GM23338 (cell line): ENCODE measurements around the gene UBE2V1. TPM values are rescaled to one million over a fixed set of nuclear protein-coding genes. Genes with fewer than 3 reads are reported as not detected.
A peak's percentile ranks its signal among the peaks of the same experiment; 100 is the strongest.

ENCODE experiments used
- ATAC-seq: fragments of 200-7000 bp; cut with Tn5 transposase; 3 replicates; pipeline ENCODE4 v1.9.1; 2020
- DNase-seq: peaks from one replicate; pipeline ENCODE4 v3.0.0-alpha.2; 2015; ENCODE audit warnings: low spot score
- H2AFZ ChIP-seq: fragments of 200-600 bp; sonication (generic); 2 replicates; pipeline ENCODE4 v1.8.0; 2016; ENCODE audit warnings: antibody characterized with exemption, mild to moderate bottlenecking, moderate library complexity
- H3F3A ChIP-seq: fragments of 200-600 bp; sonication (generic); replicated peaks from 2 replicates; pipeline ENCODE4 v1.8.0; 2017; ENCODE audit warnings: antibody characterized with exemption, mixed run types, low read depth
- H3K27ac ChIP-seq: fragments of 200-600 bp; sonication (generic); 2 replicates; pipeline ENCODE4 v1.6.1; 2016; ENCODE audit warnings: low read depth
- H3K27me3 ChIP-seq: fragments of 200-600 bp; sonication (generic); 2 replicates; pipeline ENCODE4 v1.8.0; 2016; ENCODE audit warnings: mild to moderate bottlenecking, mixed run types, moderate library complexity; ENCODE audit not compliant: insufficient read depth
- H3K36me3 ChIP-seq: fragments of 200-600 bp; sonication (generic); 2 replicates; pipeline ENCODE4 v1.8.0; 2016; ENCODE audit warnings: mild to moderate bottlenecking; ENCODE audit not compliant: insufficient read depth
- H3K4me1 ChIP-seq: fragments of 200-600 bp; sonication (generic); 2 replicates; pipeline ENCODE4 v1.8.0; 2016; ENCODE audit warnings: mild to moderate bottlenecking, moderate library complexity; ENCODE audit not compliant: insufficient read depth
- H3K4me2 ChIP-seq: fragments of 200-600 bp; sonication (generic); 2 replicates; pipeline ENCODE4 v1.7.1; 2017; ENCODE audit warnings: mixed run types
- H3K4me3 ChIP-seq: fragments of 200-600 bp; sonication (generic); 2 replicates; pipeline ENCODE4 v1.6.1; 2016; ENCODE audit warnings: mixed run types
- H3K79me2 ChIP-seq: fragments of 200-600 bp; sonication (generic); replicated peaks from 2 replicates; pipeline ENCODE4 v1.8.0; 2017; ENCODE audit warnings: mild to moderate bottlenecking; ENCODE audit not compliant: insufficient read depth
- H3K9me2 ChIP-seq: fragments of 200-600 bp; sonication (generic); 2 replicates; pipeline ENCODE4 v1.8.0; 2017; ENCODE audit not compliant: insufficient read depth
- H4K20me1 ChIP-seq: fragments of 200-600 bp; sonication (generic); replicated peaks from 2 replicates; pipeline ENCODE4 v1.8.0; 2017; ENCODE audit warnings: mild to moderate bottlenecking; ENCODE audit not compliant: insufficient read depth
- H3K27ac Mint-ChIP-seq: 2 replicates; pipeline ENCODE4 v1.8.0; 2020; ENCODE audit warnings: inconsistent platforms, mild to moderate bottlenecking, moderate library complexity, mixed read lengths
- H3K27me3 Mint-ChIP-seq: 3 replicates; pipeline ENCODE4 v1.8.0; 2022; ENCODE audit warnings: low read depth, mild to moderate bottlenecking, moderate library complexity, mixed read lengths, inconsistent platforms; ENCODE audit not compliant: insufficient read depth, poor library complexity
- H3K36me3 Mint-ChIP-seq: 3 replicates; pipeline ENCODE4 v1.8.0; 2021; ENCODE audit warnings: low read depth, mild to moderate bottlenecking, inconsistent platforms, moderate library complexity, mixed read lengths
- H3K4me1 Mint-ChIP-seq: 3 replicates; pipeline ENCODE4 v1.8.0; 2020; ENCODE audit warnings: mild to moderate bottlenecking, inconsistent platforms, mixed read lengths
- H3K4me3 Mint-ChIP-seq: 3 replicates; pipeline ENCODE4 v1.8.0; 2021; ENCODE audit warnings: moderate library complexity, mild to moderate bottlenecking, inconsistent platforms, mixed read lengths
- H3K9me3 Mint-ChIP-seq: 3 replicates; pipeline ENCODE4 v1.8.0; 2020; ENCODE audit warnings: moderate library complexity, mild to moderate bottlenecking, inconsistent platforms, mixed read lengths
- CREB1 ChIP-seq: fragments of 250-450 bp; sonication (Bioruptor Pico); IDR thresholded peaks from 2 replicates; pipeline ENCODE4 v1.5.0; 2020; ENCODE audit warnings: low read depth, mild to moderate bottlenecking, moderate library complexity
- CTCF ChIP-seq, 2 experiments: fragments of 200-600 bp in 1 of 2; sonication (generic) in 1 of 2; conservative IDR thresholded peaks; 2 replicates each; pipeline versions ENCODE4 v1.5.1 to v1.6.1; 2016 to 2017; ENCODE audit warnings: antibody characterized with exemption in 2 of 2, low read depth in 2 of 2, mild to moderate bottlenecking in 2 of 2, moderate library complexity in 1 of 2
- ETS1 ChIP-seq: IDR thresholded peaks from 2 replicates; pipeline ENCODE4 v1.6.1; 2016; ENCODE audit warnings: antibody characterized with exemption
- EZH2 ChIP-seq: fragments of 200-600 bp; sonication (generic); IDR thresholded peaks from one replicate; pipeline ENCODE4 v1.8.0; 2017; ENCODE audit warnings: antibody characterized with exemption, mild to moderate bottlenecking, low read depth; ENCODE audit not compliant: unreplicated experiment
- EZH2phosphoT487 ChIP-seq: fragments of 200-600 bp; sonication (generic); IDR thresholded peaks from one replicate; pipeline ENCODE4 v1.8.1; 2018; ENCODE audit warnings: antibody characterized with exemption; ENCODE audit not compliant: unreplicated experiment
- JUNB ChIP-seq: IDR thresholded peaks from one replicate; pipeline ENCODE4 v1.6.1; 2016; ENCODE audit warnings: antibody characterized with exemption; ENCODE audit not compliant: unreplicated experiment
- NANOG ChIP-seq: IDR thresholded peaks from 2 replicates; pipeline ENCODE4 v1.6.1; 2016; ENCODE audit warnings: antibody characterized with exemption, borderline replicate concordance
- STAT1 ChIP-seq: IDR thresholded peaks from one replicate; pipeline ENCODE4 v1.6.1; 2016; ENCODE audit warnings: antibody characterized with exemption; ENCODE audit not compliant: unreplicated experiment
- ZNF114 ChIP-seq: fragments of 250-450 bp; sonication (Bioruptor Pico); IDR thresholded peaks from 2 replicates; pipeline ENCODE4 v1.5.0; 2020; ENCODE audit warnings: mild to moderate bottlenecking, moderate library complexity
- ZNF331 ChIP-seq: fragments of 250-450 bp; sonication (Bioruptor Pico); IDR thresholded peaks from 2 replicates; pipeline ENCODE4 v1.5.0; 2020; ENCODE audit warnings: low read depth, mild to moderate bottlenecking, moderate library complexity
- polyA plus RNA-seq: library from polyadenylated mRNA; unstranded; fragments of >200 nt; fragmentation: Nextera tagmentation; extraction: Ambion mirVana; gene quantifications from 2 replicates; pipeline ENCODE4 v1.2.1, GENCODE V29; 2016
- total RNA-seq: library from RNA; depleted of rRNA; stranded (reverse); fragments of >200 nt; shearing (Covaris generic); gene quantifications from 2 replicates; pipeline ENCODE4 v1.2.3, GENCODE V29; 2014
- TF ChIP-seq, protein P1 (sequence below): fragments of 250-450 bp; sonication (Bioruptor Pico); IDR thresholded peaks from 2 replicates; pipeline ENCODE4 v1.5.0; 2020; ENCODE audit warnings: mild to moderate bottlenecking, moderate library complexity

The UBE2V1 gene
- total and polyA plus RNA-seq, 2 experiments from 2014 or later = 105 to 302 TPM

- no peak for TF ChIP-seq CTCF (conservative IDR thresholded peaks at IDR 0.05; ENCODE audit: low read depth in 2 of 2)
- no peak for TF ChIP-seq ETS1
- TF ChIP-seq NANOG = no peak
- no peak for TF ChIP-seq STAT1
- TF ChIP-seq, protein P1, sequence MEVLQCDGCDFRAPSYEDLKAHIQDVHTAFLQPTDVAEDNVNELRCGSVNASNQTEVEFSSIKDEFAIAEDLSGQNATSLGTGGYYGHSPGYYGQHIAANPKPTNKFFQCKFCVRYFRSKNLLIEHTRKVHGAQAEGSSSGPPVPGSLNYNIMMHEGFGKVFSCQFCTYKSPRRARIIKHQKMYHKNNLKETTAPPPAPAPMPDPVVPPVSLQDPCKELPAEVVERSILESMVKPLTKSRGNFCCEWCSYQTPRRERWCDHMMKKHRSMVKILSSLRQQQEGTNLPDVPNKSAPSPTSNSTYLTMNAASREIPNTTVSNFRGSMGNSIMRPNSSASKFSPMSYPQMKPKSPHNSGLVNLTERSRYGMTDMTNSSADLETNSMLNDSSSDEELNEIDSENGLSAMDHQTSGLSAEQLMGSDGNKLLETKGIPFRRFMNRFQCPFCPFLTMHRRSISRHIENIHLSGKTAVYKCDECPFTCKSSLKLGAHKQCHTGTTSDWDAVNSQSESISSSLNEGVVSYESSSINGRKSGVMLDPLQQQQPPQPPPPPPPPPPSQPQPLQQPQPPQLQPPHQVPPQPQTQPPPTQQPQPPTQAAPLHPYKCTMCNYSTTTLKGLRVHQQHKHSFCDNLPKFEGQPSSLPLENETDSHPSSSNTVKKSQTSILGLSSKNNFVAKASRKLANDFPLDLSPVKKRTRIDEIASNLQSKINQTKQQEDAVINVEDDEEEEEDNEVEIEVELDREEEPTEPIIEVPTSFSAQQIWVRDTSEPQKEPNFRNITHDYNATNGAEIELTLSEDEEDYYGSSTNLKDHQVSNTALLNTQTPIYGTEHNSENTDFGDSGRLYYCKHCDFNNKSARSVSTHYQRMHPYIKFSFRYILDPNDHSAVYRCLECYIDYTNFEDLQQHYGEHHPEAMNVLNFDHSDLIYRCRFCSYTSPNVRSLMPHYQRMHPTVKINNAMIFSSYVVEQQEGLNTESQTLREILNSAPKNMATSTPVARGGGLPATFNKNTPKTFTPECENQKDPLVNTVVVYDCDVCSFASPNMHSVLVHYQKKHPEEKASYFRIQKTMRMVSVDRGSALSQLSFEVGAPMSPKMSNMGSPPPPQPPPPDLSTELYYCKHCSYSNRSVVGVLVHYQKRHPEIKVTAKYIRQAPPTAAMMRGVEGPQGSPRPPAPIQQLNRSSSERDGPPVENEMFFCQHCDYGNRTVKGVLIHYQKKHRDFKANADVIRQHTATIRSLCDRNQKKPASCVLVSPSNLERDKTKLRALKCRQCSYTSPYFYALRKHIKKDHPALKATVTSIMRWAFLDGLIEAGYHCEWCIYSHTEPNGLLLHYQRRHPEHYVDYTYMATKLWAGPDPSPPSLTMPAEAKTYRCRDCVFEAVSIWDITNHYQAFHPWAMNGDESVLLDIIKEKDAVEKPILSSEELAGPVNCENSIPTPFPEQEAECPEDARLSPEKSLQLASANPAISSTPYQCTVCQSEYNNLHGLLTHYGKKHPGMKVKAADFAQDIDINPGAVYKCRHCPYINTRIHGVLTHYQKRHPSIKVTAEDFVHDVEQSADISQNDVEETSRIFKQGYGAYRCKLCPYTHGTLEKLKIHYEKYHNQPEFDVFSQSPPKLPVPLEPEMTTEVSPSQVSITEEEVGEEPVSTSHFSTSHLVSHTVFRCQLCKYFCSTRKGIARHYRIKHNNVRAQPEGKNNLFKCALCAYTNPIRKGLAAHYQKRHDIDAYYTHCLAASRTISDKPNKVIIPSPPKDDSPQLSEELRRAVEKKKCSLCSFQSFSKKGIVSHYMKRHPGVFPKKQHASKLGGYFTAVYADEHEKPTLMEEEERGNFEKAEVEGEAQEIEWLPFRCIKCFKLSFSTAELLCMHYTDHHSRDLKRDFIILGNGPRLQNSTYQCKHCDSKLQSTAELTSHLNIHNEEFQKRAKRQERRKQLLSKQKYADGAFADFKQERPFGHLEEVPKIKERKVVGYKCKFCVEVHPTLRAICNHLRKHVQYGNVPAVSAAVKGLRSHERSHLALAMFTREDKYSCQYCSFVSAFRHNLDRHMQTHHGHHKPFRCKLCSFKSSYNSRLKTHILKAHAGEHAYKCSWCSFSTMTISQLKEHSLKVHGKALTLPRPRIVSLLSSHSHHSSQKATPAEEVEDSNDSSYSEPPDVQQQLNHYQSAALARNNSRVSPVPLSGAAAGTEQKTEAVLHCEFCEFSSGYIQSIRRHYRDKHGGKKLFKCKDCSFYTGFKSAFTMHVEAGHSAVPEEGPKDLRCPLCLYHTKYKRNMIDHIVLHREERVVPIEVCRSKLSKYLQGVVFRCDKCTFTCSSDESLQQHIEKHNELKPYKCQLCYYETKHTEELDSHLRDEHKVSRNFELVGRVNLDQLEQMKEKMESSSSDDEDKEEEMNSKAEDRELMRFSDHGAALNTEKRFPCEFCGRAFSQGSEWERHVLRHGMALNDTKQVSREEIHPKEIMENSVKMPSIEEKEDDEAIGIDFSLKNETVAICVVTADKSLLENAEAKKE (CRISPR knock-in tag) = no peak
- TF ChIP-seq EZH2phosphoT487 = no peak
Observed at GRCh38 chr20:50130995-50131394, 18.0 kb upstream of the UBE2V1 start (continued).

DNA sequence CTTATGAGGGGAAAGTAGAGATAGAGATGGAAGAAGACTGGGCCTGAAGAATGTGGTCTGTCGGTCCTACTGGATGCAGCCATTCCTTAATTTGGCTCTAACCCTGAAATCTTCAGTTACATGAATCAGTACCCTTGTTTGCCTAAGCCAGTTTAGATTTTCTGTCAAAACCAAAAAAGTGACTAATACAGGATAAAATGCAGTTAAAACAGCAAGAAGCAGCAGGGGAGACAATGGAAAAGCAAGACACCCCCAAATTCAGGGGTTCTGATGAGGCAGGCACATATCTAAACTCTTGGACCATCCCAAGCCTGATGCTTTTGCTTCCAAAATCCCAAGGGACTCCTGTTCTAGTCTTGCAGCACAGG is 17.4 kb upstream of the UBE2V1 start:
- peaks cover 48% of the 10 kb centered on the region for H3K36me3 Mint-ChIP-seq
- TF ChIP-seq CREB1 (CRISPR knock-in tag) (no peak), CTCF (conservative IDR thresholded peaks at IDR 0.05; ENCODE audit: low read depth in 2 of 2) (no peak), EZH2phosphoT487 (no peak), JUNB (no peak), ZNF114 (CRISPR knock-in tag) (no peak), NANOG (no peak), ZNF331 (CRISPR knock-in tag) (no peak), EZH2 (no peak), STAT1 (no peak), ETS1 (no peak)

More for the DNA sequence above, 17.4 kb upstream of the UBE2V1 start:
- Histone ChIP-seq H3K9me2 (no peaks in the 10 kb centered on the region), H3K4me2 (no peak overlapping the region), H3K27ac (no peak overlapping the region), H4K20me1 (peaks cover 5% of the 10 kb centered on the region; the same call in 1 of the 2 replicates), H3K27me3 (no peaks in the 10 kb centered on the region), H3K4me3 (no peak overlapping the region), H2AFZ (no peak overlapping the region), H3K36me3 (no peaks in the 10 kb centered on the region; the same call in 1 of the 2 replicates), H3F3A (no peaks in the 10 kb centered on the region), H3K4me1 (no peaks in the 10 kb centered on the region), H3K79me2 (no peaks in the 10 kb centered on the region)
- H3K27me3 Mint-ChIP-seq = peaks cover 7% of the 10 kb centered on the region
- H3K4me3 Mint-ChIP-seq = 0 out of 3 replicates have a peak overlapping the region, but pooled peaks have one; percentile 3
- H3K9me3 Mint-ChIP-seq = no peaks in the 10 kb centered on the region
- DNase-seq (no peak), ATAC-seq (no peak)
- no peak overlapping the region for H3K27ac Mint-ChIP-seq
- H3K4me1 Mint-ChIP-seq = peaks cover 4% of the 10 kb centered on the region; the same call in 2 of the 3 replicates
